Neutrophil (primary cell): ENCODE measurements around the gene COX7A2.

ENCODE experiments used
- H3K27ac ChIP-seq: fragments of 200-600 bp; sonication (generic); 2 replicates; pipeline ENCODE4 v1.5.1; 2016; ENCODE audit warnings: mild to moderate bottlenecking, moderate library complexity
- H3K27me3 ChIP-seq: fragments of 200-600 bp; sonication (generic); 2 replicates; pipeline ENCODE4 v1.6.0; 2016; ENCODE audit warnings: mild to moderate bottlenecking
- H3K36me3 ChIP-seq: fragments of 200-600 bp; sonication (generic); 2 replicates; pipeline ENCODE4 v1.5.1; 2017
- H3K4me1 ChIP-seq, 2 experiments: fragments of 200-600 bp in 1 of 2; sonication (generic) in 1 of 2; 1 replicate in 1 of 2; 2 replicates in 1 of 2; pipeline versions ENCODE4 v1.5.1 to v1.6.1; 2013 to 2016; ENCODE audit warnings: low read depth in 1 of 2, low read length in 1 of 2, mild to moderate bottlenecking in 1 of 2, moderate library complexity in 1 of 2; ENCODE audit not compliant: control insufficient read depth in 1 of 2, insufficient read depth in 1 of 2
- H3K4me3 ChIP-seq, 2 experiments: fragments of 200-600 bp in 1 of 2; sonication (generic) in 1 of 2; 1 replicate in 1 of 2; 2 replicates in 1 of 2; pipeline ENCODE4 v1.5.1; 2013 to 2016; ENCODE audit warnings: low read depth in 1 of 2, low read length in 1 of 2, mild to moderate bottlenecking in 1 of 2, moderate library complexity in 1 of 2
- H3K9me3 ChIP-seq: fragments of 200-600 bp; sonication (generic); 2 replicates; pipeline ENCODE4 v1.5.1; 2016
- CTCF ChIP-seq: fragments of 200-600 bp; sonication (generic); IDR thresholded peaks from 2 replicates; pipeline ENCODE4 v1.5.1; 2016; ENCODE audit warnings: antibody characterized with exemption

The COX7A2 gene

GRCh38 chr6:75244063-75244584 lies 523 bp upstream of the COX7A2 start:
- H3K27me3 ChIP-seq, result peaks cover 31% of the 10 kb centered on the region
- H3K4me3 ChIP-seq, result peak overlapping the region; percentile 76 to 82
- H3K4me1 ChIP-seq, result peaks cover 9 to 16% of the 10 kb centered on the region in 2 experiments
- no peak for TF ChIP-seq CTCF
- peaks cover 24% of the 10 kb centered on the region for H3K36me3 ChIP-seq
- no peaks in the 10 kb centered on the region for H3K9me3 ChIP-seq
- peak overlapping the region; percentile 94 for H3K27ac ChIP-seq

DNA sequence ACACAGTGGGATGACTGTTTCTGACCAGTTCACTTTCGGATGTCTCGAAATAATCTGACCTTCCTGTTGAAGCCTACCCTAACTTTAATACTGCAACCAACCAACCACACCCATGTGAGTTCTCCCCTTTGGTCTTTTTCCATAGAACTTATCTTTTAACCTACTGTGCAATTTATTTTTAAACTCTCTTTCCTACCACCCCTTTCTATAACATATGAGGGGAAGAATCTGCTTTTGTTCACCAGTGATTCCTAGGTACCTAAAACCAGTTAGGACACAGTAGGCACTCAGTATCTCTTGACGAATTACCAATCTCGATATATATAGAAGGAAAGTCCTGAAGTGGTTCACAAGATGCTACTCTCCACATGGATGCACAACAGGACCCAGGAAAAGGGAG lies 7.0 kb downstream of the COX7A2 start:
- no peaks in the 10 kb centered on the region for H3K4me1 ChIP-seq
- no peak overlapping the region for H3K4me3 ChIP-seq
- H3K9me3 ChIP-seq, result no peaks in the 10 kb centered on the region
- H3K27me3 ChIP-seq, result no peaks in the 10 kb centered on the region
- TF ChIP-seq CTCF, result no peak
- peaks cover 51% of the 10 kb centered on the region for H3K36me3 ChIP-seq
- no peak overlapping the region for H3K27ac ChIP-seq

GRCh38 chr6:75235271-75235670 lies 8.3 kb downstream of the COX7A2 start:
- no peak for TF ChIP-seq CTCF
- H3K36me3 ChIP-seq, result peaks cover 39% of the 10 kb centered on the region

DNA sequence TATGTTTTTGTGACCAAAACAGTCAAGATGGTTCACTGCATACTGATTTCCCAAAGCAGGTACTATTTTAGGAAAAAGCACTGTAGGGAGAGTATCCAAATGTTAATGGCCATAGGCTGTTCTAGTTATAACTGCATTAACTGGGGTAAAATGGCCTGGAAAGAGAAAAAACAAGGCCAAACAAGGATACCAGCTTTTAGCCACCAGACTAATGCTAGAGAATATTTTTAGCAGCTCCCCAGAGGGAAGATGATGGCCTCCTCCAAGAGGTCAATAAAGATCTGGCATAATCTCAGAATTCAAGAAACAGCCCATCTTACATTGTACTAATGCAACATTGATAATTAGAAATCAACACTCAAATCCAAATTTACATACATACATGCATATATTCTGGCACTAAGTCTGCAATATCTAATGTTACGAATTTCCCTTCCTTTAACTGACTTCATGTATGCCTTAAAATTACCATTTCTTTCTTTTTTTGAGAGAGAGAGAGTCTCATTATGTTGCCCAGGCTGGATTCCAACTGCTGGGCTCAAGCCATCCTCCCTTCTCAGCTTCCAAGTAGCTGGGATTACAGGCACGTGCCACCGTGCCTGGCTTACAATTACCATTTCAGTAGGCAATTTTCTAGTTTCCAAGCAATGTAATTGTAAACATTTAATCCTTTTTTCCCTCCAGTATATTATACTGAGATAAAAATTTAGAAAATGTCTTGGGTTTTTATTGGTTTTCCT lies 9.3 kb downstream of the COX7A2 start:
- Histone ChIP-seq H3K4me1 (no peaks in the 10 kb centered on the region), H3K9me3 (no peaks in the 10 kb centered on the region), H3K36me3 (peaks cover 30% of the 10 kb centered on the region), H3K27ac (no peak overlapping the region), H3K4me3 (no peak overlapping the region), H3K27me3 (no peaks in the 10 kb centered on the region)
- TF ChIP-seq CTCF, result no peak

More at GRCh38 chr6:75235271-75235670, 8.3 kb downstream of the COX7A2 start:
- Histone ChIP-seq H3K27me3 (no peaks in the 10 kb centered on the region), H3K4me3 (no peak overlapping the region), H3K4me1 (no peaks in the 10 kb centered on the region), H3K27ac (no peak overlapping the region), H3K9me3 (no peaks in the 10 kb centered on the region)

DNA sequence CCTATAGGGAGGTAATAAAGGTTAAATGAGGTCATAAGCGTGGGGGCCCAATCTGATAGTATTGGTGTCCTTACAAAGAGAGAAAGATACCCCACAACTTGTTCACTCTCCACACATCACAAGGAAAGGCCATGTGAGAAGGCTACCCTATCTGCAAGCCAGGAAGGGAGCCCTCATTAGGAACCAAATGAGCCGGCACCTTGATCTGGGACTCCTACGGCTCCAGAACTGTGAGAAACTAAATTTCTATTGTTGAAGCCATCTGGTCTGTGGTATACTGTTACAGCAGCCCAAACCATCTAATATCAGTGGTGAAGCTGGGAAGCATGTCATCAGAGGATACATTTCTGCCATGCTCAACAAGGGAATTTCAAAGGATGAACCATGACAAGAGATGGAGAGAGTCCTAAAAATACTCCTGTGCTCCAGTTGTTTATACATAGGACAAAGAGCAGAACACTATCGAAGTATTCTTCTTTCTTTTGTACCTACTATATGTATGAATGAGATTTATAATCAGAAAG lies 10.4 kb downstream of the COX7A2 start:
- Histone ChIP-seq H3K4me3 (no peak overlapping the region), H3K4me1 (no peaks in the 10 kb centered on the region), H3K9me3 (no peaks in the 10 kb centered on the region), H3K36me3 (peaks cover 23% of the 10 kb centered on the region), H3K27ac (no peak overlapping the region), H3K27me3 (peaks cover 4% of the 10 kb centered on the region)
- no peak for TF ChIP-seq CTCF
